Sigmoid colon (tissue), 4 donors: Measurements from ENCODE around the gene CYP2C18.

ENCODE experiments used
- CTCF ChIP-seq, 4 experiments: fragments of 450-650 bp in 3 of 4; fragments of 200-600 bp in 1 of 4; IDR thresholded peaks; one replicate each; pipeline ENCODE4 v1.5.1; 2016 to 2019; ENCODE audit warnings: antibody characterized with exemption in 4 of 4, mild to moderate bottlenecking in 3 of 4, moderate library complexity in 2 of 4
- EP300 ChIP-seq, 4 donors: sonication (generic); formaldehyde crosslinking; IDR thresholded peaks; one replicate each; pipeline ENCODE4 v1.6.1; 2017; ENCODE audit warnings: antibody characterized with exemption in 4 of 4
- POLR2A ChIP-seq, 2 donors: fragments of 450-650 bp; IDR thresholded peaks; one replicate each; pipeline ENCODE4 v1.6.1; 2016; ENCODE audit warnings: antibody characterized with exemption in 2 of 2, mild to moderate bottlenecking in 2 of 2, moderate library complexity in 2 of 2
- POLR2AphosphoS5 ChIP-seq, 4 donors: sonication (generic); formaldehyde crosslinking; IDR thresholded peaks; one replicate each; pipeline ENCODE4 v1.6.1; 2017; ENCODE audit warnings: antibody characterized with exemption in 4 of 4

DNA sequence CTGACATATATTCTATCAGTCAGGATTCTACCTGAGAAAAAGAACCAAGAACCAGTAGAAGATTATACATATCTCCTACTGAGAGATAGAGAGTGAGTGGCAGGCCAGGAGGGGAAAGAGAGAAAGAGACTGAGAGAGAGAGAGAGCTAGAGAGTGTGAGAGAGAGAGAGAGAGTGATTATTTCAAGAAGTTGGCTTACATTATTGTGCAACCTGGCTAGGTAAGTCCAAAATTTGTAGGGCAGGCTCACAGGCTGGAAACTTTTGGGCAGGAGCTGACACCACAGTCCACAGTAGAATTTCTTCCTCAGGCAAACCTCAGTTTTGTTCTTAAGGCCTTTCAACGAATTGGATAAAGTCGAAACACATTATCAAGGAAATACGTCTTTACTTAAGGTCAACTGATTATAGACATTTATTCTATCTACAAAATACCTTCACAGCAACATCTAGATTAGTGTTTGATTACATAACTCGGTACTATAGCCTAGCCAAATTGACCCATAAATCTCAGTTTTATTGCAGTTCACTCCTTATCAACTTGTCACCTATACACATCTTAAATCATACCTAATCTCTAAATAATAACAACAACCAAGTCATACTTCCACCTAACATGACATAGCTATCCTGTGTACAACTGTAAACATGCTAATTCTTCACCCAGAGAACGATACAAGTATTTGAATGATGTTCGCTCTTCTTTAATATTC is 17.0 kb upstream of the CYP2C18 start:
- no peak for TF ChIP-seq CTCF (IDR thresholded peaks at IDR 0.05)
- TF ChIP-seq POLR2A (IDR thresholded peaks at IDR 0.05) = no peak
- no peak for TF ChIP-seq POLR2AphosphoS5 (IDR thresholded peaks at IDR 0.05)
- TF ChIP-seq EP300 (IDR thresholded peaks at IDR 0.05) = no peak
